Esophagus squamous epithelium (tissue), 4 donors: ENCODE measurements around the gene APBA2.

Experiments used
- POLR2A ChIP-seq, 4 donors: fragments of 450-650 bp; IDR thresholded peaks; one replicate each; pipeline ENCODE4 v1.6.1; 2017; ENCODE audit warnings: antibody characterized with exemption in 4 of 4, mild to moderate bottlenecking in 4 of 4, moderate library complexity in 3 of 4
- TF ChIP-seq, protein P1 (sequence below), 6 experiments: fragments of 450-650 bp in 4 of 6; fragments of 200-600 bp in 2 of 6; sonication (generic) in 2 of 6; IDR thresholded peaks; one replicate each; pipeline ENCODE4 v1.5.1; 2016 to 2019; ENCODE audit warnings: antibody characterized with exemption in 6 of 6, mild to moderate bottlenecking in 4 of 6, moderate library complexity in 4 of 6

DNA sequence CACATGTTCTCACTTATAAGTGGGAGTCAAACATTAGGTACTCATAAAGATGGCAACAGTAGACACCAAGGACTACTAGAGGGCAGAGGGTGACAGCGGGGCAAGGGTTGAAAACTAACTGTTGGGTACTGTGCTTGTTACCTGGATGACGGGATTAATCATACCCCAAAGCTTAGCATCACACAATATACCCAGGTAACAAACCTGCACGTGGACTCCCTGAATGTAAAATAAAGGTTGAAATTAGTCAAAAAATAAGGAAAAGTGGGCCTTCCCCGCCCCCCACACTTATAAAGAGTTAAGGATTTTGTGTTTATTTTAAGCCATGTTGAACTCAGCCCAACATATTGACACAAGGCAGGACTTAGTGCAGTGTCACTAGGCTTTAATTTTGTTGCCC lies 96.1 kb downstream of the APBA2 start:
- TF ChIP-seq, protein P1, sequence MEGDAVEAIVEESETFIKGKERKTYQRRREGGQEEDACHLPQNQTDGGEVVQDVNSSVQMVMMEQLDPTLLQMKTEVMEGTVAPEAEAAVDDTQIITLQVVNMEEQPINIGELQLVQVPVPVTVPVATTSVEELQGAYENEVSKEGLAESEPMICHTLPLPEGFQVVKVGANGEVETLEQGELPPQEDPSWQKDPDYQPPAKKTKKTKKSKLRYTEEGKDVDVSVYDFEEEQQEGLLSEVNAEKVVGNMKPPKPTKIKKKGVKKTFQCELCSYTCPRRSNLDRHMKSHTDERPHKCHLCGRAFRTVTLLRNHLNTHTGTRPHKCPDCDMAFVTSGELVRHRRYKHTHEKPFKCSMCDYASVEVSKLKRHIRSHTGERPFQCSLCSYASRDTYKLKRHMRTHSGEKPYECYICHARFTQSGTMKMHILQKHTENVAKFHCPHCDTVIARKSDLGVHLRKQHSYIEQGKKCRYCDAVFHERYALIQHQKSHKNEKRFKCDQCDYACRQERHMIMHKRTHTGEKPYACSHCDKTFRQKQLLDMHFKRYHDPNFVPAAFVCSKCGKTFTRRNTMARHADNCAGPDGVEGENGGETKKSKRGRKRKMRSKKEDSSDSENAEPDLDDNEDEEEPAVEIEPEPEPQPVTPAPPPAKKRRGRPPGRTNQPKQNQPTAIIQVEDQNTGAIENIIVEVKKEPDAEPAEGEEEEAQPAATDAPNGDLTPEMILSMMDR (IDR thresholded peaks at IDR 0.05), result no peak
- no peak for TF ChIP-seq POLR2A (IDR thresholded peaks at IDR 0.05)
